HCT116 (cell line): ENCODE measurements around the gene ETV5.

Source experiments
- ATF3 ChIP-seq: IDR thresholded peaks from 2 replicates; pipeline ENCODE4 v1.6.1; 2012
- CEBPB ChIP-seq: IDR thresholded peaks from 2 replicates; pipeline ENCODE4 v1.6.1; 2012; ENCODE audit warnings: low read depth
- CTCF ChIP-seq, 3 experiments: fragments of 200-600 bp in 1 of 3; sonication (generic) in 1 of 3; IDR thresholded peaks in 2 of 3; conservative IDR thresholded peaks in 1 of 3; 2 replicates each; pipeline ENCODE4 v1.5.1; 2012 to 2017; ENCODE audit warnings: low read depth in 2 of 3, low read length in 2 of 3, antibody characterized with exemption in 1 of 3, borderline replicate concordance in 1 of 3, control low read depth in 1 of 3, mild to moderate bottlenecking in 1 of 3, mixed read lengths in 1 of 3, mixed run types in 1 of 3, moderate library complexity in 1 of 3; ENCODE audit not compliant: insufficient read depth in 1 of 3
- ELF1 ChIP-seq: IDR thresholded peaks from 2 replicates; pipeline ENCODE4 v1.6.1; 2012; ENCODE audit warnings: low read depth, borderline replicate concordance
- FOSL1 ChIP-seq: IDR thresholded peaks from 2 replicates; pipeline ENCODE4 v1.6.1; 2012; ENCODE audit warnings: low read depth
- POLR2A ChIP-seq: IDR thresholded peaks from 2 replicates; pipeline ENCODE4 v1.7.0; 2011; ENCODE audit warnings: borderline replicate concordance; ENCODE audit not compliant: insufficient read depth, insufficient read length; ENCODE audit errors: extremely low read depth
- POLR2AphosphoS5 ChIP-seq: IDR thresholded peaks from 2 replicates; pipeline ENCODE4 v1.6.1; 2011; ENCODE audit warnings: mild to moderate bottlenecking, low read depth, low read length, moderate library complexity
- RAD21 ChIP-seq: IDR thresholded peaks from 2 replicates; pipeline ENCODE4 v1.6.1; 2012; ENCODE audit warnings: low read depth, mild to moderate bottlenecking
- REST ChIP-seq: IDR thresholded peaks from 2 replicates; pipeline ENCODE4 v1.6.1; 2012; ENCODE audit warnings: low read depth
- SIN3A ChIP-seq: IDR thresholded peaks from 2 replicates; pipeline ENCODE4 v1.6.1; 2012; ENCODE audit warnings: low read depth

DNA sequence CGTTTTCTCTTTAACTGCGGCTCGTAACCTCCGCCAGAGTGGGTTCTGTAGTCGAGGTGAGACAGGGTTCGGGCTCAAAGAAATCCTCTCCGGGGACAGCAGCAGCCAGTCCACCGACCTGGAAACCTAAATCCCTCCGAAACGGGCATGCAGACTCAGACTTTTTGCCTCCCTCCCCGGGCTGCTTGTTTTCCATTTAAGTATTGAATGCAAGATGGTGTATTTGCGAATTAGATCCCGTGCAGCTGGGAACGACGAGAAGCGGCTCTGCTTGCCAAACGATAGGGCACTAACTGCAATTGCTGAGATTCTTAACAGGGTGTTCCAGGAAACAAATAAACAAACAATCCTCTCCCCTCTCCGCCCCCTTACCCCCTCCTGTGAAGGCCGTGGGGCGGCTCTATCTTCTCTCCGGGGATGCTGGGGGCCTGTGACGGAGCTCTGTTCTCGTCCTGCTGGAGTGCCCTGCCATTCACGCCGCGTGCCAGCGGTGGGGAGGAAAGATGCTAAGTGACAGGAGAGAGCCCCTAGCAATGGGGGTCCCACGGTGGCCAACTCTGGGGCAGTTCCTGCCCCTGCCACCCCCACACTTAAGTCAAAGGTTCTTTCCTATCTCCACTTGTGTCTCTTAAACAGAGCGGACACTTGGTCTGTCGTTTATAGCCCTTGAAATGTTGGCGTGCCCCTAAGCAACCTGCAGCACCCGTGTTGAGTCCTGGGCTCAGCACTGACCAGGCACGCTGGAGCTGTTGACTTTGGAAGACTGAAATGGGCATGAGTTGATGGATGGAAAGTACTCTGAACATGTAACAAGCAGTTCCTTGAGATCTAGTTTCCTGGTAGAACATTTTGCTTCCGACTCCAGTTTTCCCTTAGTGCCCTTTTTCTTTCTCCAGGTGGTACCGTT, 1.3 kb upstream of the ETV5 start:
- TF ChIP-seq POLR2A (no peak), REST (no peak), CTCF (IDR thresholded peaks at IDR 0.05 in 2 of 3, conservative IDR thresholded peaks at IDR 0.05 in 1 of 3; ENCODE audit: borderline replicate concordance in 1 of 3, insufficient read depth in 1 of 3, low read depth in 2 of 3, low read length in 2 of 3) (no peak), ATF3 (no peak), FOSL1 (no peak), POLR2AphosphoS5 (no peak), RAD21 (no peak), SIN3A (no peak), CEBPB (no peak), ELF1 (no peak)
